GM04503 (cell line): Measurements from ENCODE around the gene COL27A1.
"Not testable (repeated sequence)": the region's sequence is repeated elsewhere in the genome, so short reads cannot be mapped to it uniquely, and the experiment has no call there.

ENCODE experiments used
- DNase-seq: peaks from one replicate; pipeline ENCODE4 v3.0.0-alpha.2; 2012; ENCODE audit warnings: low read depth

COL27A1 gene

DNA sequence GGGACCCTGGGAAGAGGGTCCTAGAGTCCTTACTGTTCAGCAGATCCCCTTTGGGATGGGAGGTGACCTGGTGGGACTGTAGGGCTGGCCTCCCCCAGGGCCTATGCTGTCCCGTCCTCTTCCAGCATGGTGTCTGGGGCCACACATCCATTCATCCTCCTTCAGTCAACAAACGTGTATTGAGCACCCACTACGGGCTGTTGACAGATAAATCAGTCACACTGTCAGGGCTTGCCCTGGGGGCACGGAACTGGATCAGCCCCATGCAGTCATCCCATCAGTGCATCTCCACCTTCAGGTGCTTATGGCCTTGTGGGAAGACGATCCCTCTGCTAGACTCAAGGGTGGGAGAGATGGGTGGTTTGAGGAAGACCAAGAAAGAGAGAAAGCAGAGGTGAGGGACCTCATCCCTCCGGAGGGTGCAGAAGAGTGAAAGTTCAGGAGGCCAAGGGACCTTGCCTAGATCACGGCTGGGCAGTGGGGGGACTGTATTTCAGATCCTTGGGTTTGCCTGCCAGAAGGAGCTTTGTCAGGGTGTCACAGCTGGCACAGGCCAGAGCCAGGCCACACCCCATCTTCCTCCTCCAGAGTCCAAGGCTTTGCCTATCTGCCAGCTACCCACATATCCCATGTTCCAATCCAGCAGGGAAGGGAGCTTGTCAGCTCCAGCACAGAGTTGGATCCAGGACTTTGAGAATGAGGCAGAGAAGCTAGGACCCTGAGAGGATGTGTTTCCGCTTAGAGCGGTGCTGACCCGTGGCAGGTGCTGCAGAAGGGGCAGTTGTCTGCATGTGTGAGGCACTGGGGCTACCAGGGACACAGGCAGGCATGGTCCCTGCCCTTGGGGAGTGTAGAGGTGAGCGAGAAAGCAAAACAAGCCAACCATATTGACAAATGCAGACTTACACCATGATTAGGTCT is 30.5 kb downstream of the COL27A1 start:
- DNase-seq: no peak

DNA sequence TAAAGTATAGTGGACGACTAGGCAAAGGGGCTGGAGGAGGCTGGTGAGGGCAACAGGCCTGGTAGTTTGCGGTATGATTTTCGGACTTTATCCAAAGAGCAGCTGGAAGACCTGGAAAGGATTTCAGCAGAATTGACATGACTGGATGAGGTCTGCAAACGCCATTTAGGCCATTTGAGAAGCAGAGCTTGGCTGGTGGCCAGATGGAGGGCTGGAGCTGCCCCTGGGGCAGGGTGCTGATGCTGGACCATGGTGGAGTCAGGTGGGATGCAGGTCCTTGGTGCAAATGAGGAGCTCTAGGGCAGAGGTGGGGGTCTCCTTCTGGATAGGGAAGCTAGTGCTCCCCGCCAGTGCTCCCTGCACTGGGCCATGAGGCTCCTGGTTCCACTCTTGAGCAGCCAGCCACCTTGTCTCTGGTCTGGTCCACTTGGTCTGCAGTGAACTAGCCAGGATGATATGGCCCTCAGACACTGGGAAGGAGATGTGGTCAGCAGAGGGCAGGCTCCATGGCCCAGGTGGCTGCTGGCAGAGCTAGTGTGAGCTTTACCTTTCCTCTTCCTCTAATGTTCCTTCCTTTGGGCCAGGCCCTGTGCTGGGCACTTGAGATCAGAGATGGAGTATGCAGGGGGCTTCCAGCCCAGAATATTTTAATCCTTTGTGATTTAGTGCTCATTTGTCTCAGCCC is 31.4 kb downstream of the COL27A1 start:
- no peak for DNase-seq

DNA sequence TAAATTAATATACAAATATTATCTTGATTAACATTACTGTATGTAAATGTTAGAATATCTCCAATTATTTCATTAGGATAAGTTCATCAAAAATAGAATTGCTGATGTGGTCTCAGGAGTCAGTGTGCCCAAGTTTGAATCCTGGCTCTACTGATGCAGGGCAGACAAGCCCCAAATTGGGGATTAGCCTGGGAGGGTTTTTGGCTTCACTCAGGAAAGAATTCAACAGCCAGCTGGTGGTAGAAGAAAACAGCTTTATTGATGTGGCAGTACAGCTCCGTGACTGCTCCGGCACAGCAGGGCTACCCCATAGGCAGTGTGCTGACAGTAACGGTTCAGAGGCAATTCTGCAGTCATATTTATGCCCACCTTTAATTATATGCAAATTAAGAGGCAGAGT is 32.5 kb downstream of the COL27A1 start:
- DNase-seq: no peak

DNA sequence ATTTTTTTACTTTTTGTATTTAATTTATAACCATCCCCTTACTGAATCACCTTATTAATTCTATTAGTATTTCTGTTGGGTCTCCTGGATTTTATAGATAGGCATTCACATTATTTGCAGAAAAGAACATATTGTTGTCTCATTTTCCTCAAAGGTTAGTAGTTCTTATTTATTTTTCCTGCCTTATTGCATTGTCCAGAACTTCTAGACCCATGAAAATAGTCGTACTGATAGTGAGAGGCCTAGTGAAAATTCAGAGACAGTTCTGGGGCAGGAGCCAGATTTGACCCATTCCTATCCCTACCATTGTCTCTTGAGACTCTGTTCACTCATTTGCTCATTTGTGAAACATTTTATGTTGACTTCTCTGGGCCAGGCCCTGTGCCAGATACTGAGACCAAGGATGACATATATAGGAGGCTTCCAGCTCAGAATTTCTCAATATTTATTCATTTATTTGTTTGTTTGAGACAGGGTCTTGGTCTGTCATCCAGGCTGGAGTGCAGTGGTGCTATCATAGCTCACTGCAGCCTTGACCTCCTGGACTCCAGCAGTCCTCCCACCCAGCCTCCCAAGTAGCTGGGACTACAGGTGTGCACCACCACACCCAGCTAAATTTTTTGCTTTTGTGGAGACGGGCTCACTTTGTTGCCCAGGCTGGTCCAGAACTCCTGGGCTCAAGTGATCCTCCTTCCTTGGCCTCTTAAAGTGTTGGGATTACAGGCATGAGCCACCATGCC is 34.7 kb downstream of the COL27A1 start:
- DNase-seq: no peak

DNA sequence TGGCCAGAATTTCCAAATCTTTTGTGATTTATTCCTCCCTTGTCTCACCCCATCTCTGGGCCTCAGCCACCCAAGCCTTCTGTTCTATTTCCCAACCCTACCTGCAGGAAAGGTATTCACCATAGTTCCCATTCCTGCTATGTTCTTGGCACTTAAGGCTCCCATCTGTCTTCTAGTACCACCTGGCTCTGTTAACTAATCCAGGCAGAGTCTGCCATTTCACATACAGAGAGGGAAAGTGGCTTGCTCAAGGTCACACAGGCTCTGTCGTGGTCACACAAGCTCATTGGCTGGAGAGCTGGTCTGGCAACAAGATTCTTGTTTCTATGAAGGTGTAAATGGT is 35.2 kb downstream of the COL27A1 start:
- no peak for DNase-seq

DNA sequence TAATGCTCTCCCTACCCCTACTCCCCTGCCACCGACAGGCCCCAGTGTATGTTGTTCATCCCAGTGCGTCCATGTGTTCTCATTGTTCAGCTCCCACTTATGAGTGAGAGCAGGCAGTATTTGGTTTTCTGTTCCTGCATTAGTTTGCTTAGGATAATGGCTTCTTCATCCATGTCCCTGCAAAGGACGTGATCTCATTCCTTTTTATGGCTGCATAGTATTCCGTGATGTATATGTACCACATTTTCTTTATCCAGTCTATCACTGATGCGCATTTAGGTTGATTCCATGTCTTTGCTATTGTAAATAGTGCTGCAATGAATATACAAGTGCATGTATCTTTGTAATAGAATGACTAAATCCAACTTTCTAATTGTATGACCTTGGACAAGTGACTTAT is 36.1 kb downstream of the COL27A1 start:
- DNase-seq: not testable (repeated sequence)

DNA sequence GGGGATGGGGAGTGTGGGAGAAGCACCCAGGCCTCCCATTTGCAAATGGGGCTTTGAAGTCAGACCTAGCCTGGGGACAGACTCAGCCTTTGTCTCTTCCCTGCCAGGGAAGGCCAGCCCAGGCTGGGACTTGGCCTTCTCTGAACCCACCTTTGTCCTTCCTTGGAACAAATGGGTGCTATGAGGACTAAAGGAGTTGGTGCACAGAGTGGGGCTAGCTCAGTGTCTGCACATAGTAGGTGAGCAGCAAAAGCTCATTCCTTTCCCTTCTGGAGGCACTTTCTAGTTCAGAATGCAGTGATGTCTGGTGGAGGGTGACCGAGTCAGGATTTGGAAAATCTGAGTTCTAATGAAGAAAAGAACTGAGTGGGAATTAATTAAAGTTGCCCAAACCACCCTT is 37.2 kb downstream of the COL27A1 start:
- no peak for DNase-seq

DNA sequence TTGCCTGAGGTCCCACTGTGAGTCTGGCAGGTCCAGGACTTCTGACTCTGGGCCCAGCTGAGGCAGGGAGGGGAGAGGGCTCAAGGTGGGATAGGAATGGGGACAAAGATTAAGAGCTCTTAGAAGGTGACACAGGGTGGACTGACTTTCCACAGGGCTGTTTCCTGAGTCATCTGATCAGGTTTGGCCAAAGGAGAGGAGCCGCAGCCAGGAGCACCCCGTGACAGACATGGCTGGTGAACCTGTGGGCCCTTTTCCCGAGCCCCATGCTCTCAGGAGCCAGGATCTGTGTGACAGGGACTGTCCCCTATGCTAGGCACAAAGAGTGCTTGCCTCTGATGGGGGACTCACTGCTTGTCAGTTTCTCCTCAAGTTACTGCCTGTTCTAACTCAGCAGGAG is 37.8 kb downstream of the COL27A1 start:
- no peak for DNase-seq

DNA sequence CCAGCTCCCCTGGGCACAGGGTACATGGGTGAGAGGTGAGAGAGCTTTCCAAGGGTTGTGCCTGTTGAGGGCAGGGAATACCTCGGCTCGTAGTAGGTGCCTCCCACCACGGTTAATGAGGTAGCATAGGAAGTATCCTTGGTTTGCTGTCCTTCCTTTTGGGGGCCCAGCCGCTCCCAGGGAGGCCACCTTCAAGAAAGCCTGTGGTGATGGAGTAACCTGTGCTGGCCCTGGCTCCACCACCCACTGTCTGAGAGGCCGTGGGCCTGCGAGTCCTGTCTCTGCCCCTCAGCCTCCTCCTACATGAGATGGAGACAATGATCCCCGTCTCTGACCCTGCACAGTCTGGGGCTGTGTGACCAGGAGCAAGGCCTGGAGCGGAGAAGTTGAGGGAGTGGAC is 40.8 kb downstream of the COL27A1 start:
- no peak for DNase-seq

DNA sequence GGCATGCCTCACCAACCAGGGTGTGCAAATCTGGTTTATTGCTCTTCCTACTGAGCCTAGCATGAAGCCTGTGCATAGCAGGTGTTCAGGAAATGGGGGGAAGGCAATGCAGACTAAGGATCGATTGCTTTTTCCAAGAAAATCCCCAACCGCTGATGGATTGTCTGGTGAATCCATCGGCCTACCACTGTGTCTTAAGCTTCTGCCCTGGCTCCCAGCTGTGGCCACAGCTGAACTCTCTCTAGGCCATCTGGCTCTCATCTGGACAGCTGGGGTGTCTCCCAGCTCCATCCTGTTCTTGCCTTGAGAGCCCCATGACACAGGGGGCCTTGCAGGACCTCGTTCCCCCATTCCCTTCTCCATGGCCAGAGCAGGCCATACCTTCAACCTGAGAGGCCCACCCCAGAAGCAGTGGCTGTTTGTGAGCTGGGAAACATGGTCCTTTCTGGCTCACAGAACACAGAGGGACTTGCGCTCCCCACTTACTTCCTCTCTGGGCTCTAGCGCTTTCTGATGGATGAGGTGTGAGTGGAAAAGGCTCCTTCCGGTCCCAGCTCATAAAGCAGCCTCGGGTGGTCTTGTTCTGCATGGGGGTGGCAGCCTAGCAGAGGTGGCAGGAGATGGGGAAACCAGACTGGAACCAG is 41.8 kb downstream of the COL27A1 start:
- DNase-seq: no peak

DNA sequence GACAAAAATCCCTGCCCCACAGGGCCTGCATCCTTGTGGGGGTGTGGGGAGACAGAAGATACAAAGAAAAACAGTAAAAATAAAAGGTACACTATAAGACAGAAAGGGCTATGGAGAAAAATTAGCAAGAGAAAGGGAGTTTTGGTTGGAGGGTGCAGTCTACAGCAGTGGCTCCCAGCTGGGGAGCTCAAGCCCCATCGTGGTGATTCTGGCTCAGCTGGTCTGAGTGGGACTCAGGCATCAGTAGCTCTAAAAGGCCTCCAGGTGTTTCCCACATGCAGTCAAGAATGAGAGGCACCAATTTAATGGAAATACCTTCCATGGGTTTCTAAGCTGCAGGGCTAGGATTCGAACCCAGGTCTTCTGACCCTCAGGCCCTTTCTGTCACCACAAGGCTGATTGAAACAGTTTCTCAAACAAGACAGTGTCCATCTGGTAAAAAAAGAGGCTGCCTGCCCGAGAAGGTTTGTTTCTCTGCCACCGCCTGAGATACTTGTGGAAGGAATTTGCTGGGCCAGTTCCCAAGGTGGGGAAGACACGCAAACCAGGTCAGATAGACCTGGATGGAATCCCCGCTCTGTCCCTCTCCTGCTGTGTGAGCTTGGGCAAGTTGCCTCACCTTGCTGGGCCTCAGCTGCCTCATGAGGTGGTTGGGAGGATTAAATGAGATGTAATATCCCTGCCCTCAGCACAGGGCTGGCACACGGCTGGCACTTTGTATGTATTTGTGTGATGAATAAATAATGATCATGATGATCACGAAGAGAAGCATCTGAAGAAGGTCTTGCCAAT is 43.1 kb downstream of the COL27A1 start:
- DNase-seq: no peak

DNA sequence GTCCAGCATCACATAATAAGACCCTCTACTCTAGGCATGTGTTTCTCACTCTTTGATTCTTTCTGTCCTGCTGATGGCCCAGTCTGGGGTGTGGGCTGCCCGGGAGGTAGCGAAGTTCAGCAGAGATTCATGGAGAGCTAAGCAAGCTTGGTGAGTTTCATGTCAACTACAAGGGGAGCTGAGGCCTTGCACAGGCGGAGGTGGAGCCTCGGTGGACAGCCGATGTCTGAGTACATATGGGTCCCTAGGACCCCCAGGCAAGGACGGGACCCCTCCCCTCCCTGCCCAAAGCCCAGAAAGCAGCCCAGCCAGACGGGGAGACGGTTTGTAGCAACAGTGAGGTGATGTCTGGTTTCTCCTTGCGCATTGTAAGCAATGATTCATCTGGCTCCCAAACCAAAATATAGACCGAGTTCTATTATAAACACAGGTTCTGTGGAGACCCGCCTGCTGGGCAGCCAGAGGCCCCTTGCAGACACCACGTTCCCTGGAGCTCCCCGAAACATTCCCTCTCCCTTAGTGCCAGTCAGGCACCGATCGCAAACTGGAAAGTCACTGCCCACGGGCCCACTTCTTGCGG is 45.5 kb downstream of the COL27A1 start:
- no peak for DNase-seq

DNA sequence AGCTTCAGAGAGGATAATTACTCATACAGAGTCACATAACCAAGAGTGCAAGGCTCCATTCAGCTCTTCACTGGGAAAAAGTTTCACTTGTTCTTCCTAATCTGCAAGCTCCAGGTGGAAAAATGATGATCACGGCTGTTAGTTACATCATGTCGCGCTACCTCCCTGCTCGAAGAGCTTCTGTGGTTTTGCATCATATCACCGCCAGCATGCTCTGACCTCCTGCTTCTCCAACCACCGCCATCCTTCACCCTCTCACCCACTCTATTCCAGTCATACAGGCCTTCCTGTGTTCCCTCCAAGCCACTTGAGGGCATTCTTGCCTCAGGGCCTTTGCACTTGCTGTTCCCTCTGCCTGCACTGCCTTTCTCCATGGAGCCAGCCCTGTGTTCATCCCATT is 47.1 kb downstream of the COL27A1 start:
- no peak for DNase-seq

DNA sequence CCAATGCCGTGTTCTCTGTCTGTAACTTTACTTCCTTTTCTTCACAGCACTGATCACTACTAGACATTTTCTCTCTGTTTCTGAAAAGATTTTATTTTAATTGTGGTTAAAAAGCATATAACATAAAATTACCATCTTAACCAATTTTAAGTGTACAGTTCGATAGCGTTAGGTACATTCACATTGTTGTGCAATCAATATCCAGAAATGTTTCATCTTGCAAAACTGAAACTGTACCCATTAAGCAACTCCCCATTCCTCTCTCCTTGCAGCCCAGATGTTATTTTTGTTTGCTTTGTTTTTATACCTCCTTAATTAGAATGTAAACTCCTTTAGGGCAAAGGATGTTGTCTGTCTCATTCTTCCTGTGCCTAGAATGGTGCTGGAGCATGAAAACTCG is 47.5 kb downstream of the COL27A1 start:
- DNase-seq: no peak

DNA sequence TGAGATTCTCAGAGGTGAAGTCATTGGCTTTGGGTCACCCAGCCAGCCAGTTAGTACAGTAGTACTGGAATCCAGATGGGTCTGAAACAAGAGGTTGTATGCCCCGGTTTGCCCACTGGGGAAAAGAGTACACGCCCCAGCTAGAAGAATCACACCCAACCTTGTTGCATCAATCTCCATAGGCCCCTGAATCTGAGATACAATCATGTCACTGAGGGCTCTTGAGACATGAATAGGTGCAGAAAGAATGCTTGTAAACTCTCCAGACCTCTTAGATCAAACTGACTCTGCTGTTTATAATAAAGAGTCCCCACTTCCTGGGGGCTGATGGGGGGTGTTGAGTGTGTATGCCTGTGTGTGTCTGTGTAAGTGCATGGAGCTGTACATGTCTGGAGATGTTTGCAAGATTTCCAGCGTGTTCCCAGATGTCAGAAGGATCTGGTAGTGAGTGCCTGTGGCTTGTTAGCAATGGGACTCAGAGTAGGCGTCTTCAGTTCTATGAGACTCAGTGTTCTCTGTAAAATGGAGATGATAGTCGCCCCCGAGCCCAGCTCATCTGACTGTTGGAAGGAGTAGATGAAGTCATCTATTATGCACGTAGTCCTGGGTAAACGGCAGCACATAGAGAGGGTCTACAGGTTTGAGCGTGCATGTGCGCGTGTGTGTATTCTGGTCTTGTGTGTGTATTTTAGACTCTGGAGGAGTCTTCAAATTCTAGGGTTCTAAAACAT is 48.2 kb downstream of the COL27A1 start:
- DNase-seq: no peak

DNA sequence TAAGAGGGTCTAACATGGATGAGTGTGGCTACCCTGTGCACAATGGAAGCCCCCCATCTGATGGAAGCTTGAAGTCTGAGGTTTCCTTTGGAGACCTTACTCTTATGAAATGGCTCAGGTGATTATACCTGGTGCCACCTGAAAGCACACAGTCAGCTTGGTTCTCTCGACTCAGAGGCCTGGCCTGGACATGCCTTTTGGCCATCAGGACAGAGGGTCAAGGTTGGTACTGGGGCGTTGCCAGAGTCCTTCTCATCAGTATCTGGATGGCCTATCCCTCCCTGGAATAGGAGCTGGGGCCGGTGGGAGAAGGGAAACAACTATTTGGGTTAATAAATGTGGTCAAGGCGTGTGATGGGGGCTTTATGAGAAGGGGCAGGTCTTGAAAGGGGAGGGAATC is 48.9 kb downstream of the COL27A1 start:
- no peak for DNase-seq

DNA sequence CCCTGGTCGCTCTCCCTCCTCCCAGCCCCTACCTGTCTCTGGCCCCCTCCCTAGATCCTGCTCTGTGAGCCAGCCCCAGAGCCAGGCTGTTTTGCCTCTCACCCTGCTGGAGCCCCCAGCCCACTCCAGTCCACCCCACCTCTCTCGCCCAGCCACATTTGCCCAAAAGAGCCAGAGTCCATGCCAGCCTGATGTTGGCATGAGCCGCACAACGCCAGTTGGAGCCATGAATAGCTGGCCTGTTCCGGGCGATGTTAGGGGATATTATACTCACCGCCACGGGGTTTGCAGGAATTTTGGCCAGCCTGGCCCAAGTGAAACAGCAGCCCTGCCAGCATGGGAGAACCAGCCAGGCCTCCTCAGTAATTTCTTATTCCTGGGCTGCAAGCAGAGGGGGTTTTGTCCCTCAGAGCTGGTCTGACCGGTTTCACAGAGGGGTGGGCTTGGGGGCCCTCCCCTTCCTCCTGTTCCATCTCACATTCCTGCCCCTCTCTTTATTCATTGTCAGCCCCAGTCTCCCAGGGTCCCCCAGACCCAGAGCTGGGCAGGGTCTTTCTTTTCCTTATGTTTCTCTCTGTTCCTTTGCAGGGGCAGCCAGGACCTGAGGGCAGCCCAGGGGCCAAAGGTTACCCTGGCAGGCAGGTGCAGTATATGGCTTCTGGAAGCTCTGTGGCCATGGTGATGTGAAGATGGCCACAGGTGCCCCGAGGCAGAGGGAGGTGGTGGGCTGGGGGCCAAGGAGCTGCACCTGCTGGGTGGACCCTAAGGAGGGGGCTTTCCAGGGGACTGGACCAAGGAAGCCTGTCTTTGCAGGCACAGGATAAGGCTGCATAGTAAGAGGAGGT is 50.1 kb downstream of the COL27A1 start:
- no peak for DNase-seq

DNA sequence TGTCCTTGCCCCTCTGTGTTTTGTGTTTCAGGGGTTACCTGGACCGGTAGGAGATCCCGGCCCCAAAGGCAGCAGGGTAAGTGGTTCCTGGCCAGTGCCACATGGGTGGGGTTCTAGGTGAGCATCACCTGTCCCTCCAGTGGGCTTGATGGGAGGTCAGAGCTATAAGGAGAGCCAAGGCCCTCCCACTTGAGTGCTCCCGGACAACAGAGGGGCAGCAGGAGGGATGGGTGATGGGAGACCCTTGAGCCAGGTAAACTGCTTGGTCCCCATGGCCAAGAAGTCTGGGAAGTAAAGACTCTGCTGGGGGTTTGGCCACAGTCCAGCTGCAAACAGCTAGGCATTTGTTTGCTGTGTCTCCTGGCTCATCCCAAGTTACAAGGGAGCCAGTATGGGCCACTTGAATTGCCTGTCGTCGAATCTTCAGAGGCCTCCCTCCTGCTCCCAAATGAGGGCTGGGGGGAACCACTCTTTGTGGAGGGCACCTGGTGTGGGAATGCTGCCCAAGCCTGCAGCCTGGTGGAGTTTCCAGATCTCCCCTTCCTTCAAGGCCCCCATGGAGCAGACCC is 51.0 kb downstream of the COL27A1 start:
- no peak for DNase-seq
